ENCODE results near the gene ARPC4.
"Not testable (repeated sequence)": the region's sequence is repeated elsewhere in the genome, so short reads cannot be mapped to it uniquely, and the experiment has no call there.

Gene ARPC4

GRCh38 chr3:9825451-9826040, 32.7 kb downstream of the ARPC4 start:
- DNase-seq: no peak

GRCh38 chr3:9826815-9827573, 34.1 kb downstream of the ARPC4 start:
- DNase-seq: no peak

- DNase-seq: no peak
Observed at GRCh38 chr3:9828801-9829755, 36.2 kb downstream of the ARPC4 start.

- no peak for DNase-seq
Observed at GRCh38 chr3:9831253-9831652, 38.4 kb downstream of the ARPC4 start.

- no peak for DNase-seq
Observed at GRCh38 chr3:9833078-9833477, 40.2 kb downstream of the ARPC4 start.

GRCh38 chr3:9834520-9835380, 41.9 kb downstream of the ARPC4 start:
- no peak for DNase-seq

GRCh38 chr3:9837701-9838582, 45.1 kb downstream of the ARPC4 start:
- no peak for DNase-seq

GRCh38 chr3:9838856-9839255, 46.0 kb downstream of the ARPC4 start:
- no peak for DNase-seq

- no peak for DNase-seq
Observed at GRCh38 chr3:9841015-9841414, 48.1 kb downstream of the ARPC4 start.

GRCh38 chr3:9843715-9844438, 51.0 kb downstream of the ARPC4 start, which contains the start of gene RPUSD3:
TSS of gene RPUSD3 (minus strand) at chr3:9844008. CDS start at chr3:9843990, 18 bp downstream.
- peak; percentile 73 for DNase-seq

GRCh38 chr3:9846231-9846630, 53.3 kb downstream of the ARPC4 start:
- no peak for DNase-seq

- no peak for DNase-seq
Observed at GRCh38 chr3:9846931-9847488, 54.1 kb downstream of the ARPC4 start.

- DNase-seq: not testable (repeated sequence)
Observed at GRCh38 chr3:9847870-9848269, 55.0 kb downstream of the ARPC4 start.

- not testable (repeated sequence) for DNase-seq
Observed at GRCh38 chr3:9848860-9849259, 56.0 kb downstream of the ARPC4 start.

GRCh38 chr3:9851383-9851782, 58.5 kb downstream of the ARPC4 start:
- not testable (repeated sequence) for DNase-seq

- not testable (repeated sequence) for DNase-seq
Observed at GRCh38 chr3:9851926-9852325, 59.0 kb downstream of the ARPC4 start.

GRCh38 chr3:9852528-9852927, 59.6 kb downstream of the ARPC4 start:
- DNase-seq: no peak

- not testable (repeated sequence) for DNase-seq
Observed at GRCh38 chr3:9854291-9854940, 61.5 kb downstream of the ARPC4 start.

GRCh38 chr3:9855594-9855993, 62.7 kb downstream of the ARPC4 start:
- no peak for DNase-seq
